H1 (cell line): ENCODE data around the gene RYK. TPM values are rescaled to one million over a fixed set of nuclear protein-coding genes. Genes with fewer than 3 reads are reported as not detected.

ENCODE experiments used
- BCL11A ChIP-seq, 2 experiments: IDR thresholded peaks; one replicate each; pipeline ENCODE4 v1.6.1; 2011; ENCODE audit warnings: low read depth in 2 of 2, low read length in 2 of 2, mild to moderate bottlenecking in 2 of 2
- E2F6 ChIP-seq: IDR thresholded peaks from 2 replicates; pipeline ENCODE4 v1.6.1; 2012; ENCODE audit warnings: inconsistent platforms
- KDM1A ChIP-seq: fragments of 200-600, 300-600 bp; sonication (generic); IDR thresholded peaks from 2 replicates; pipeline ENCODE4 v1.7.1; 2016; ENCODE audit warnings: mild to moderate bottlenecking, low read length, borderline replicate concordance
- KDM4A ChIP-seq: IDR thresholded peaks from one replicate; pipeline ENCODE4 v1.7.1; 2012; ENCODE audit warnings: low read depth, mild to moderate bottlenecking, moderate library complexity, low read length, inconsistent platforms; ENCODE audit not compliant: severe bottlenecking
- POU5F1 ChIP-seq: IDR thresholded peaks from 2 replicates; pipeline ENCODE4 v1.6.1; 2011; ENCODE audit warnings: low read depth, mild to moderate bottlenecking, low read length, moderate library complexity
- RBBP5 ChIP-seq: IDR thresholded peaks from 2 replicates; pipeline ENCODE4 v1.7.1; 2012; ENCODE audit warnings: low read depth, mild to moderate bottlenecking, inconsistent platforms, low read length, moderate library complexity, borderline replicate concordance
- RXRA ChIP-seq: IDR thresholded peaks from 2 replicates; pipeline ENCODE4 v1.6.1; 2011; ENCODE audit warnings: low read depth, mild to moderate bottlenecking, low read length, moderate library complexity; ENCODE audit not compliant: insufficient read depth
- polyA plus RNA-seq, 7 experiments: library from polyadenylated mRNA; depleted of rRNA in 3 of 7; stranded (reverse) in 5 of 7; unstranded in 2 of 7; fragments of >200 nt in 5 of 7; fragments of 200-250 nt in 2 of 7; gene quantifications; 1 replicate in 5 of 7; 2 replicates in 1 of 7; 4 replicates in 1 of 7; pipeline versions ENCODE4 v1.2.1 to v1.2.3, GENCODE V29; 2011 to 2013; ENCODE audit warnings: missing spikeins in 2 of 7, mixed read lengths in 2 of 7
- total RNA-seq: library from RNA; stranded (reverse); fragmentation: NEBNext Ultra II Directional; extraction: Animal tissue kit (Norgen Biotek cat#: 25700); gene quantifications from 2 replicates; pipeline ENCODE4 v1.2.1, GENCODE V29; 2021

The RYK gene
- total and polyA plus RNA-seq, 2 of the 8 experiments (the other 6 are each of a cell fraction or from before 2014, with no cell fraction given), result 30.5 to 63.8 TPM

- TF ChIP-seq BCL11A (IDR thresholded peaks at IDR 0.05; ENCODE audit: low read depth in 2 of 2, low read length in 2 of 2) (no peak), E2F6 (no peak), RBBP5 (no peak), KDM1A (no peak), RXRA (no peak), KDM4A (no peak), POU5F1 (no peak)
These were observed 13.1 kb downstream of the RYK start (continued) for GRCh38 chr3:134237454-134238145.
